ENCODE results near the gene ATG13.

DNA sequence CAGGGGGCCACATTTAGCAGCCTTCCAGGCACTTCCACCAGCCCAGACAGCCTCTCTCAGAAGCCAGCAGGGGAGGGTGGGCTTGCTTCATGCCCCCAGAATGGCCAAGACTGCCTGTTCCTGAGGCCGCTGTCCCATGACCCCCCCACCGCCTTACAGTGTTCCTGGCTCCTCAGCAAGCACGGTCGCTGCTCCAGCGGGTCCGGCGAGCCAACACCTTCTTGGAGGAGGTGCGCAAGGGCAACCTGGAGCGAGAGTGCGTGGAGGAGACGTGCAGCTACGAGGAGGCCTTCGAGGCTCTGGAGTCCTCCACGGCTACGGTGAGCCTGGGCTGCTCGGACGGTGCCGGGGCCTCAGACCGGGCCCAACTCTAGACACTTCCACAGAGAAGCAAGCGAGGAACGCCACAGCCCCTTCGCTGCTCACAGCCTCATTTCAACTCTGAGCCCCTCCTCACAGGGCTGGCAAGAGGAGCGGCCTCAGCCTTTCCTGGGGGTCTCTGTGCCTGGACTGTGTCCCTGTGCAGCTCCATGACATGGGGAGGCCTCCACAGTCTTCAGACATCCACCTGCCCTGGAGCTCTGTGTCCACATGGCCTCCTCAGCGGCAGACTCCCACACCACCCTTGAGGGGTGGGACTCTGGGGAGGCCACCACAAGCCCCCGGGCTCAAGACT lies 102.3 kb downstream of the ATG13 start:
- TF ChIP-seq, protein P1, sequence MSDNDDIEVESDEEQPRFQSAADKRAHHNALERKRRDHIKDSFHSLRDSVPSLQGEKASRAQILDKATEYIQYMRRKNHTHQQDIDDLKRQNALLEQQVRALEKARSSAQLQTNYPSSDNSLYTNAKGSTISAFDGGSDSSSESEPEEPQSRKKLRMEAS (IDR thresholded peaks at IDR 0.05) = no peak
- TF ChIP-seq YY1 (IDR thresholded peaks at IDR 0.05; ENCODE audit: low read depth) (no peak), FOXM1 (IDR thresholded peaks at IDR 0.05; ENCODE audit: borderline replicate concordance, low read depth) (no peak), CEBPB (IDR thresholded peaks at IDR 0.05) (no peak), TAF1 (IDR thresholded peaks at IDR 0.05; ENCODE audit: low read depth) (no peak), EP300 (IDR thresholded peaks at IDR 0.05; ENCODE audit: borderline replicate concordance) (no peak), RAD21 (IDR thresholded peaks at IDR 0.05; ENCODE audit: low read depth) (no peak), NFIC (IDR thresholded peaks at IDR 0.05) (no peak), ZBTB7A (IDR thresholded peaks at IDR 0.05; ENCODE audit: low read depth) (no peak), TCF12 (IDR thresholded peaks at IDR 0.05; ENCODE audit: low read depth) (no peak)
- TF ChIP-seq, protein P2, sequence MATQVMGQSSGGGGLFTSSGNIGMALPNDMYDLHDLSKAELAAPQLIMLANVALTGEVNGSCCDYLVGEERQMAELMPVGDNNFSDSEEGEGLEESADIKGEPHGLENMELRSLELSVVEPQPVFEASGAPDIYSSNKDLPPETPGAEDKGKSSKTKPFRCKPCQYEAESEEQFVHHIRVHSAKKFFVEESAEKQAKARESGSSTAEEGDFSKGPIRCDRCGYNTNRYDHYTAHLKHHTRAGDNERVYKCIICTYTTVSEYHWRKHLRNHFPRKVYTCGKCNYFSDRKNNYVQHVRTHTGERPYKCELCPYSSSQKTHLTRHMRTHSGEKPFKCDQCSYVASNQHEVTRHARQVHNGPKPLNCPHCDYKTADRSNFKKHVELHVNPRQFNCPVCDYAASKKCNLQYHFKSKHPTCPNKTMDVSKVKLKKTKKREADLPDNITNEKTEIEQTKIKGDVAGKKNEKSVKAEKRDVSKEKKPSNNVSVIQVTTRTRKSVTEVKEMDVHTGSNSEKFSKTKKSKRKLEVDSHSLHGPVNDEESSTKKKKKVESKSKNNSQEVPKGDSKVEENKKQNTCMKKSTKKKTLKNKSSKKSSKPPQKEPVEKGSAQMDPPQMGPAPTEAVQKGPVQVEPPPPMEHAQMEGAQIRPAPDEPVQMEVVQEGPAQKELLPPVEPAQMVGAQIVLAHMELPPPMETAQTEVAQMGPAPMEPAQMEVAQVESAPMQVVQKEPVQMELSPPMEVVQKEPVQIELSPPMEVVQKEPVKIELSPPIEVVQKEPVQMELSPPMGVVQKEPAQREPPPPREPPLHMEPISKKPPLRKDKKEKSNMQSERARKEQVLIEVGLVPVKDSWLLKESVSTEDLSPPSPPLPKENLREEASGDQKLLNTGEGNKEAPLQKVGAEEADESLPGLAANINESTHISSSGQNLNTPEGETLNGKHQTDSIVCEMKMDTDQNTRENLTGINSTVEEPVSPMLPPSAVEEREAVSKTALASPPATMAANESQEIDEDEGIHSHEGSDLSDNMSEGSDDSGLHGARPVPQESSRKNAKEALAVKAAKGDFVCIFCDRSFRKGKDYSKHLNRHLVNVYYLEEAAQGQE (IDR thresholded peaks at IDR 0.05; ENCODE audit: low read depth) = no peak
- TF ChIP-seq, protein P3, sequence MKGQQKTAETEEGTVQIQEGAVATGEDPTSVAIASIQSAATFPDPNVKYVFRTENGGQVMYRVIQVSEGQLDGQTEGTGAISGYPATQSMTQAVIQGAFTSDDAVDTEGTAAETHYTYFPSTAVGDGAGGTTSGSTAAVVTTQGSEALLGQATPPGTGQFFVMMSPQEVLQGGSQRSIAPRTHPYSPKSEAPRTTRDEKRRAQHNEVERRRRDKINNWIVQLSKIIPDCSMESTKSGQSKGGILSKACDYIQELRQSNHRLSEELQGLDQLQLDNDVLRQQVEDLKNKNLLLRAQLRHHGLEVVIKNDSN (IDR thresholded peaks at IDR 0.05) = no peak
